Stomach (tissue), 4 donors: ENCODE measurements around the gene PCBD2.

ENCODE experiments used
- POLR2A ChIP-seq, 4 donors: fragments of 450-650 bp; IDR thresholded peaks; one replicate each; pipeline ENCODE4 v1.6.1; 2016; ENCODE audit warnings: antibody characterized with exemption in 4 of 4, control low read depth in 2 of 4, mild to moderate bottlenecking in 1 of 4, moderate library complexity in 1 of 4
- POLR2AphosphoS5 ChIP-seq, 3 donors: sonication (generic); formaldehyde crosslinking; IDR thresholded peaks; one replicate each; pipeline ENCODE4 v1.6.1; 2016; ENCODE audit warnings: antibody characterized with exemption in 3 of 3
- TF ChIP-seq, protein P1 (sequence below), 7 experiments: fragments of 450-650 bp in 4 of 7; fragments of 200-600 bp in 3 of 7; sonication (generic) in 3 of 7; IDR thresholded peaks; one replicate each; pipeline ENCODE4 v1.5.1; 2016 to 2019; ENCODE audit warnings: antibody characterized with exemption in 7 of 7, control low read depth in 2 of 7, mild to moderate bottlenecking in 1 of 7

DNA sequence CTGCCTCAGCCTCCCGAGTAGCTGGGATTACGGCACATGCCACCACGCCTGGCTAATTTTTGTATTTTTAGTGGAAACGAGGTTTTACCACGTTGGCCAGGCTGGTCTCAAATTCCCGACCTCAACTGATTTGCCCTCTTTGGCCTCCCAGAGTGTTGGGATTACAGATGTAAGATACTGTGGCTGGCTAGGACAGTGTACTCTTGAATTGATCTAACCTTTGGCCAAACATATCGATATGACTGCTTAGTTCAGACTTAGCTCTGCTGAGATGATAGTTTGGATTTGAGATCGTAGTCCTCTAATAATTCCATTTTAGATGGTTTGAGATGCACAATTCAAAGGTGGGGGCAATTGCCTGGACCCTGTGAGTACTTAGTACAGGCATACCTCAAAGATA lies 15.6 kb upstream of the PCBD2 start:
- no peak for TF ChIP-seq POLR2AphosphoS5 (IDR thresholded peaks at IDR 0.05)
- TF ChIP-seq, protein P1, sequence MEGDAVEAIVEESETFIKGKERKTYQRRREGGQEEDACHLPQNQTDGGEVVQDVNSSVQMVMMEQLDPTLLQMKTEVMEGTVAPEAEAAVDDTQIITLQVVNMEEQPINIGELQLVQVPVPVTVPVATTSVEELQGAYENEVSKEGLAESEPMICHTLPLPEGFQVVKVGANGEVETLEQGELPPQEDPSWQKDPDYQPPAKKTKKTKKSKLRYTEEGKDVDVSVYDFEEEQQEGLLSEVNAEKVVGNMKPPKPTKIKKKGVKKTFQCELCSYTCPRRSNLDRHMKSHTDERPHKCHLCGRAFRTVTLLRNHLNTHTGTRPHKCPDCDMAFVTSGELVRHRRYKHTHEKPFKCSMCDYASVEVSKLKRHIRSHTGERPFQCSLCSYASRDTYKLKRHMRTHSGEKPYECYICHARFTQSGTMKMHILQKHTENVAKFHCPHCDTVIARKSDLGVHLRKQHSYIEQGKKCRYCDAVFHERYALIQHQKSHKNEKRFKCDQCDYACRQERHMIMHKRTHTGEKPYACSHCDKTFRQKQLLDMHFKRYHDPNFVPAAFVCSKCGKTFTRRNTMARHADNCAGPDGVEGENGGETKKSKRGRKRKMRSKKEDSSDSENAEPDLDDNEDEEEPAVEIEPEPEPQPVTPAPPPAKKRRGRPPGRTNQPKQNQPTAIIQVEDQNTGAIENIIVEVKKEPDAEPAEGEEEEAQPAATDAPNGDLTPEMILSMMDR (IDR thresholded peaks at IDR 0.05) = no peak
- TF ChIP-seq POLR2A (IDR thresholded peaks at IDR 0.05) = no peak
